Measurements from ENCODE around the gene CNIH3.
A peak's percentile ranks its signal among the peaks of the same experiment; 100 is the strongest.

The CNIH3 gene

GRCh38 chr1:224726441-224727182, 110.5 kb downstream of the CNIH3 start:
- DNase-seq, result no peak

DNA sequence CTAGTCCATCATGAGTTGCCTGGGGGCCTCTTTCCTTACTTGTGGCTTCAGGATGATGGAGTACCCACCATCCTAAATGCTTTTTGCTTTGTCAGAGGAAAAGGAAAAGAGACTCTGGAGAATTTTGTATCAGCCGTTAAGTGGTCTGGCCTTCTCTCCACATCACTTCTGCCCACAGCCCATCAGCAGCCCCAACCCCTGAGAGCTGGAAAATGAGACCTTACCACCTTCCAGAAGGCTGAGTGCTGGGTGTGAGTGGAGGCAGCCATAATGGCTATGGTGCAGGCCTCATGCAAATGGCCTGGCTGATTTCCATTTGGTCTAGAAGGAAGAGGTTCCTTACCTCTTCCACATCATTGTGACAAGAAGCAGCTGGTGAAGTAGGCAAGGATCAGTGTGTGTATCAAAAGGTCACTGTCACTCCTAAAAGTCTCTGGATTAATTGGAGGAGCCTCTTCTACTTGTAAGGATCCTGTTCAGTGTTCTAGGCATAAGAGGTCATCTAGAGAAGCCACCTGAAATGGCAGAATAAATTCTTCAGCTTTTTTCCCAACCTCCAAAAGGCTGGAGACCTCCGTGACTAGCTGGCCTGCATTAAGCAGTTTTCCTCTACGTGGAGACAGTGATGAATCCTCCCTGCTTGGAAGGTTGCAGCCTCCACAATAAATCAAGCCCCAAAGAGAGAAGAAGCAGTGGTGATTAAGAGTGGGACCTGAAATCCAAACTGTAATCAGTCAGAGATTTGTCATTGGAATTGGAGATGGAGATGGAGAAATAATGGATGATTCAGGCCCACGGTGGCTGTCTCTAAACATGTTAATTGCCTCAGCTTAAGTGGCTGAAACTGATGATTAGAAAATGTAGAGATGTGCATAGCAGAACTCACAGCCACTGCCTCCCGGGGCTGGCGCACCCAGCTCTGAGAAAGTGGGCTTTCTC, 111.5 kb downstream of the CNIH3 start:
- DNase-seq, result no peak

- DNase-seq, result no peak
Observed at GRCh38 chr1:224730540-224730939, 114.4 kb downstream of the CNIH3 start.

DNA sequence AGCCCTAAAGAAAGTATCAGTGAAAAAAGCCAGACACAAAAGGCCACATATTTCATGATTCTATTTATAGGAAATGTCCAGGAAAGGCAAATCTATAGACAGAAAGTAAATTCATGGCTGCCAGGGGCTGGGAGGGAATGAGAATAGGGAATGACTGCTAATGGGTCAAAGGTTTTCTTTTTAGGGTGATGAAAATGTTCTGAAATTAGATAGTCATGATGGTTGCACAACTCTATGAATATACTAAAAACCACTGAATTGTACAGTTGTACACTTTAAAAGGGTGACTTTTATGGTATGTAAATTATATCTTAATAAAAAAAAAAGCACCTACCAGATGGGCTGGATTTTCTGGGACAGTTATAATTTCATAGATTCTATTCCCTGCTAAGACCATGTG, 114.8 kb downstream of the CNIH3 start:
- no peak for DNase-seq

GRCh38 chr1:224731633-224732032, 115.5 kb downstream of the CNIH3 start:
- DNase-seq, result no peak

DNA sequence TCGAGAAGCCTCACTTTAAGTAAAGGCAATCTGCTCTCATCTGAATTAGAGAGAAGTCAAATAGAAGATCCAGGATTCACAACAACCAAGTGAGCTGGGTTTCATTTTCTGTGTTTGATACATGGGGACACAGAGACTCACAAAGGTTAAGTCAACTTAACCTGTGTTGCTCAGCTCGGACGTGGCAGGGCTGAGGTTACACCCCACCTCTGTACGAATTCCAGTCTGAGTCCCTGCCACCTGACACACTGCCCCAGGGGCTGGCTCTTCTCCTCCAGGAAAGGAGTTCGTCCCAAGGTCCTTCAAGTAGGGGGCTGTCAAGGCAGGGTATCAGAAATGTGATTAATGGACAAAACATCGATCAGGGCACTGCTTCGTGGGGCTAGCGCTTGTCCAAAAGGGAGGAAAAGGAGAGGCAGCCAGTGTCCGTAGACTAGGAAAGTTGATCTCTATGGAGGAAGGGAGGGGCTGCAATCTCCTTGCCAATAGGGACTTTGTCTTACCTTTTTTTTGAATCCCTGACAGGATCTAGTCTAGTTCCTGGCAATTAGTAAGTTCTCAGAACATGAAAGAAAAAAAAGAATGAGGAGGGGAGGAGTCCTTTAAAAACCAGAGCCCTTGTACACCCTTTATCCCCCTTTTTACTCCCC, 116.4 kb downstream of the CNIH3 start:
- DNase-seq, result no peak

DNA sequence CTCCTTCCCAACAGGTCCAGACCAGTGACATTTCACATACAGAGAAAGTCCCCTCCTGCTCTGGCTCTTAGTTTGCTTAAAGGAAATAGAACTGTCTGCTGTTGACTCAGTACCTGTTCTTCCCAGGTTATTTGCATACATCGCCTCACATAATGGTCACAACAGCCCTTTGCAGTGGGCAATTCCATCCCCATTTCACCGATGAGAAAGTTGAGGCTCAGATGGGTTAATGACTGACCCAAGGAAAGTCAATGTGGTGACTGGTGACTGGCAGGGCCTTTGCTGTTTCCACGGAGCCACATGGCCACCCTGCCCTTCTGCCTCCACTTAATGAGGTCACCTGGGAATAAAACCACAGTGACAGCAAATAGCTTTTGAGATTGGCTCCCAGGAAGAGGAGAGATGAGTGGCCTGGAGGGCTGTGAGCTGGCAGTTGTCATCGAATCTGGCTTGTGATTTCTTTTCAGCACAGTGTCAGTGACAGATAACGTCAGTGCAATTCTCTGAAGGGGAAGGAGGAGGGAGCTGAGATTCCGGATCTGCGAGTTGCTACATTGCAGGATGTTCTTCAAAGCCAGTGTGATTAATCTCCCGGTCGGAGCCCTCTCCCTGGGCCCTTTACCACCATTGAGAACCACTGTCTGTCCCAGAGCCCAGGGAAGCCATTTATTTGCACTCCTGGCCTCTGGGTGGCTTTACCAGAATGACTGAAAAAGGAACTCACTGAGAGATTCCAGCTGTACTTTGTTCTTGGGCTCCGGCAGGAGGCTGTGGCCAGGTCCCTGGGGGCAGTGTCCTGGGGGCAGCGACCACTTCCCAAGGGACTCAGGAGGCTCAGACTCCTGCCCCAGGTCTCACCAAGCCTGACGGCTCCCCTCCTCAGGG, 117.2 kb downstream of the CNIH3 start:
- DNase-seq, result no peak

DNA sequence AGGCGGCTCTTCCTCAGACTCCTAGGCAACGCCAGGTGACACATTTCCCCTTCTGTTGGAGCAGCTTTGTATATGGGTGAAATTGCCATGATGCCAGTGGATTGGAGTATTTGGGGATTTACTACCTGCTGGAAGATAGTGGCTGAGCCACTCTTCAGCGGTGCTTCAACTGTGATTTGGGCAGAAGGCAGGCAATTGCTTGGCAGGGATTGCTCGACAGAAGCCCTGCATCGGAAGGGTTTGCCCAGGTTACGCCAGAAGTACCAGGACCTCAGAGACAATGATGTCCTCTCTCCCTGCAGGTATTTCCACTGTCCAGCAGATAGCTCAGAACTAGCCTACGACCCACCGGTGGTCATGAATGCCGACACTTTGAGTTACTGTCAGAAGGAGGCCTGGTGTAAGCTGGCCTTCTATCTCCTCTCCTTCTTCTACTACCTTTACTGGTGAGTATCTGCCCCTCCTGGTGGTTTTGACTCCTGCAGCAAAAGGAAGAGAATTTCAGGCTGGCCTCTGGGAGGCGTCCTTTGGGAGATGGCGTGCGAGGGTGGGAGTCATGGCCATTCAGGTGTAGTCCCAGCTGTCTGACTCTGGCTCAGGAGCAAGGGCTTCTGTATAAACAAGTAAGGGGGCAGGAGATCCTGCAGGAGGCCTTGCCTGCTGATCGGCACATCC, 118.3 kb downstream of the CNIH3 start:
- DNase-seq, result no peak

DNA sequence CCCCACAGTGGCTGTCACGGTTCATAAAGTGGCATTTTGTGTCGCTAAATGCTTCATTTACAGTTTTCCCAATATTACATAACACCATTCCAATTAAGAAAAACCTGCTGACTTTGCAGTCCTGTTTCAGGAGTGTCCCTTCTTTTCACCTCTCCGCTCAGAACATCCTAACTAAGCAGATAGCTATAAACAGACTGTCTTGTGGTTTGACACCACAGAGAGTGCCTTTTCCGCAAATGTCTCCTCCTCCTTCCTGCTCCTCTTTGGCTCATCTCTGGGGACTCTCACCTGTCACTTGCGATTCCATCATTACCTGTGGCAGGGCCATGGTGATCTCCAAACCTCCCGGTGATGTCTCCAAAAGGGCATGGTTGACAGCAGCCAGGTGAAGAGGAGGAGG, 119.0 kb downstream of the CNIH3 start:
- DNase-seq, result no peak

DNA sequence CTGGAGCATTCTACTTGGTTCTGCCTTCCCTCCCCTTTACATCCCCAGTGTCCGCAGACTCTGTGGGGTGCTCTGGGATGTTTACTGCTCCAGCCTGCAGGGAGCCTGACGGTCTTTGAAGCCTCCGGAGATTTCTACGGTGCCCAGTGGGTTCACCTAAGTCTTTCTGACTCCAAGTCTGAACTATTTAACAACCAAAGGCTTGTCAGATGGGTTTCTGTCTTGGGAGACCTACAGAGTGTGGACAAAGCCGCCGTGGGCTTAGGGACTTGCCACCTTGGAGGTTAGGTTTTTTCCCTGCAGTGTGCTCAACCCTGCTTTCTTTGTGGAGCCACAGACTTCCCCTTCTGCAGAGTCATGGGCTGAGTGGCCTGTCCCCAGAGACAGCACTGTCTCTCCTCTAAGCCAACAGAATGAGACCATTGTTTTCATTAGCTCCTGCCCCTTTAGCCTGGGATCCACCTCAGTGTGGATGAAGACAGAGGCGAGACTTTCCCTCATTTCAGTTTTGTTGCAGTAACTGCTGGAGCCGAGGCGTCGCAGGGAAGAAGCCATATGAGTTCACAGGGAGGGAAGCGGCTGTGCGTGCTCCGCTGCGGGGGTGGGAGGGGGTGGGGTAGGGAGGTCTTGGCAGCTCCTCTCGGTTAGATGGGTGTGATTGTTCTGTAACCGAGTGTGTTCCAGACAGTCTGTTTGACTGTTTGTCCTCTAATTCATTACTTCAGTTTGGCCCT, 120.7 kb downstream of the CNIH3 start:
- peak; percentile 49 for DNase-seq

DNA sequence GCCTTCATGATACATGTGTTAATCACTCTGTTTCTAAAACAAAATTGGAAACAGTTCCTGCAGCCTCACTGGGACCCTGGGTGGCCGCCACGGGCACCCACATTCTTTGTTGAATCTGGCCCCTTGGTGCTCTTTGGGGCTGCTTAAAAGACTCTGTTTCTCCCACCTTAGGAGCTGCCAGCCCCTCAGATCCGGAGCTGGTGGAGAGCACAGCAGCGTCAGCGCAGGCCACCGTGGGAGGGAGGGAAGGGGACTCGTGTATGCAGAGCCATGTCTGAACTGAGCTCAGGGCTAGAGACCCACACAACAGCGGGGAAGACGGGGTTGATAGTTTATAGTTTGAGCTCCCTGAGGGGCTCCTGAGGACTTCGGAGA, 121.2 kb downstream of the CNIH3 start:
- DNase-seq, result no peak

DNA sequence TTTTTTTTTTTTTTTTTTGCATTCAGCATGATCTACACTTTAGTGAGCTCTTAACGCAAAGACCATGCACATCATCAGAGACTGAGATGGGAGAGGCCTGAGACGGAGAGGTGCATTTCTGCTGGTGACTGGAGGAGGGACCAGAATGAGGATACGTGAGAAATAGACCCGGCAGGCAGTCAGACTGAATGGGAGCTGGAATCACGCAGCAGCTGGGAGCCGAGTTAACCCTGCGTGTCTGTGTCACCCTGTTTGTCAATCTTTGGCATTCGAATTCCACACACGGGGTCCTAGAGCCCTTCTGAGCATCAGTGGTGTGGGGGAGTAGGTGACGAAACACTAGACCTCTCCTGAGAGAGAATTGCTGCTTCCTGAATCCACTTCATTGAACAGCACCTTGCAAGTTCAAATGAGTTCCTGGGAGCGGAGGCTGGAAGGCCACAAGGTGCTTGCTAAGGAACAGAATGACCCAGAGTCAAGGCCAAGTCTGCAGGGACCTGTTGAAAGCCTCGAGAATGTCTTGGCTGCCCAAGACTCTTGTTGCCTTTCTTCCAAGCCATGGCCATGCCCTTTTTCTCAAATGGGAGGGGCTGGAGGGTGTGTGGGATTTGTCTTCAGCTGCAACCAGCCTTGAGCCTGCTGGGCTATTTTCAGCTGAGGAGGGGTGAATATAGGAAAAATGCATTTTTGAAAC, 123.3 kb downstream of the CNIH3 start:
- DNase-seq, result no peak

GRCh38 chr1:224739997-224740684, 124.0 kb downstream of the CNIH3 start:
- DNase-seq, result no peak

GRCh38 chr1:224740685-224741052, 124.6 kb downstream of the CNIH3 start:
- DNase-seq, result no peak

DNA sequence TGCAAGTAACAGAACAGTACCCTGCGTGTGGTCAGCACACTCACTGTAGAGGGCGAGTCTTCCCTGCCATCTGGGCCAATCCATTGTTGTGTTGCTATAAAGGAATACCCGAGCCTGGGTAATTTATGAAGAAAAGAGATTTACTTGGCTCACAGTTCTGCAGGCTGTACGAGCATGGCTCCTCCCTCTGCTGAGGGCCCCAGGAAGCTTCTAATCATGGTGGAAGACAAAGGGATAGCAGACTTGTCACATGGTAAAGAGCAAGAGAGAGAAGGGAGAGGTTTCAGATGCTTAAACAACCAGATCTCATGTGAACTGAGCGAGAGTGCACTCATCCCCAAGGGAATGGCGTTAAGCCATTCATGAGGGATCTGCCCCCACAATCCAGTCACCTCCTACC, 126.2 kb downstream of the CNIH3 start:
- DNase-seq, result no peak

DNA sequence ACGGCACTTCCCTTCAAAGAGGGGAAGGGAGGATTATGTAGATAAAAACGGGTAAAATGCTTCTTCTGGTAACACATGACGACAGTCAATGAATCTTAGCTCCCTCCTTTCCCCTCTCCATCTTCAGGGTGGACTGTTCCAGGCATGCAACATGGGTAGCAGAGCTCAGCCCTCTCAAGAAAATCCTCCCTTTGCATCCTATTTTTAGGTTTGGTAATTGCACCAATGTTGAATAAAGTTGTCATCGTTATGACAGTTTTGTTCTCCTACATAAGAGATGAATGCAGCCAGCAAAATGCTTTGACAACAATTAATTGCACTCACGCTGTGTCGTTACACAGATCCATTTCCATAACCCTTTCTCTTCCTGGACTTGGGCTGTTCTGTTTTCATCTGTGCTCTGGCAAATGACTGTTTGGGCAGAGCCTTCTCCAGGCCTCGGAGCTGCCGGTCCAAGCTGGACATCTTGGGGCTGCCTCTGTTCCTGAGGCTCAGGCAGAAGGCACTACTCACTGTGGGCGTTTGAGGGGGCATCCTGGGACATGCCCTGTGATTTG, 127.6 kb downstream of the CNIH3 start:
- no peak for DNase-seq

- peak; percentile 69 for DNase-seq
Observed at GRCh38 chr1:224744521-224744920, 128.4 kb downstream of the CNIH3 start.

DNA sequence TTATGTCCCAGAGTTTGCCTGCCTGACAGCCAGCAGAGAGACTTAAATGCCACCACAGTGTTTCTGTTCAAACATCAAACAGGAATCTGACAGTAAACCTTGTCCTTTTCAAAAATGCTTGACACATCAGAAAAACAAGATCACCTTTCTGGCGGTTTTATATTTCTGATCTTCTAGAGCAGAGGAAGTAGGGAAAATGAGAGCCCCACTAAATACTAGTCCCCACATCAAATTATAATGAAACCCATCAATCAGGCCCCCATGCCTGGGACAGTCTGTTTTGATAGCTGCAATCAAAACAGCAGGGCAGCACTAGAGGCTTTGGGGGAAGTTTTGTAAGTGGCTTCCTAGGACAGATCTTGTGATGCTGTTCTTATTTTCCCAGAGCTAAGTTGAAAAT, 129.3 kb downstream of the CNIH3 start:
- DNase-seq, result no peak

- DNase-seq, result no peak
Observed at GRCh38 chr1:224745924-224746323, 129.8 kb downstream of the CNIH3 start.

DNA sequence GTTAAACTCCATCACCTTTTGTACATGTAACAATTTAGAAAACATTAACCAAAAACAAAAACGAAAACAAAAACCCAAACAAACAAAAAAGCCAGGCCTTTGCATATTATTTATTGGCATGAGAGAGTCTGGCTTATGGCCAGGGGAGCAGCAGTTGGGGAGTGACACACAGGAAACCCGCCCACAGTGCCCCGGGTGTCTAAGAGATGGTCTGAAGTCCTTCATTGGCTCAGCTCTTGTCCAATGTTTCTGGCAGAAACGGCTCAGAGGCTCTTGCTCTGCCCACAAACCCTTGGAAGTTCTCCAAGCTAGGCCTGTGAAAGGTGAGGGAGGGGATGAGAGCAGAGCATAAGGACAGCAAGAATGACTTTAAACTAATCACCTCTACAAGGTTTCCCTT, 131.5 kb downstream of the CNIH3 start:
- DNase-seq, result no peak
